Keratinocyte (primary cell): Measurements from ENCODE around the gene FGB. TPM values are rescaled to one million over a fixed set of nuclear protein-coding genes. Genes with fewer than 3 reads are reported as not detected.

ENCODE experiments used
- DNase-seq: peaks from one replicate; pipeline ENCODE4 v3.0.0-alpha.2; 2011; ENCODE audit warnings: low read depth, missing footprints, low spot score
- FAIRE-seq: peaks from 2 replicates; lab custom pipeline; 2011; peaks lifted over from hg19 to GRCh38; lab: Jason Lieb, UNC
- H2AFZ ChIP-seq: 2 replicates; pipeline ENCODE4 v1.6.0; 2012; ENCODE audit warnings: low read length, control low read depth, inconsistent platforms; ENCODE audit not compliant: control insufficient read depth
- H3K27ac ChIP-seq: 2 replicates; pipeline ENCODE4 v1.5.1; 2011; ENCODE audit warnings: low read length; ENCODE audit not compliant: control insufficient read depth, insufficient read depth
- H3K27me3 ChIP-seq: 3 replicates; pipeline ENCODE4 v1.6.0; 2011; ENCODE audit warnings: low read length; ENCODE audit not compliant: control insufficient read depth, insufficient read depth; ENCODE audit errors: extremely low read depth
- H3K36me3 ChIP-seq, 2 experiments: 2 replicates in 1 of 2; 3 replicates in 1 of 2; pipeline ENCODE4 v1.5.1; 2011; ENCODE audit warnings: low read length in 2 of 2, mild to moderate bottlenecking in 1 of 2; ENCODE audit not compliant: control insufficient read depth in 2 of 2, insufficient read depth in 2 of 2; ENCODE audit errors: extremely low read depth in 1 of 2
- H3K4me1 ChIP-seq: 3 replicates; pipeline ENCODE4 v1.5.1; 2011; ENCODE audit warnings: low read length; ENCODE audit not compliant: control insufficient read depth, insufficient read depth; ENCODE audit errors: extremely low read depth
- H3K4me2 ChIP-seq: 3 replicates; pipeline ENCODE4 v1.6.0; 2011; ENCODE audit warnings: low read depth, low read length; ENCODE audit not compliant: control insufficient read depth, insufficient read depth; ENCODE audit errors: extremely low read depth
- H3K4me3 ChIP-seq, 3 experiments: fragments of 200-600 bp in 1 of 3; sonication (generic) in 1 of 3; 2 replicates in 2 of 3; 3 replicates in 1 of 3; pipeline ENCODE4 v1.5.1; 2011 to 2016; ENCODE audit warnings: low read length in 3 of 3, mild to moderate bottlenecking in 3 of 3, control low read depth in 2 of 3, inconsistent platforms in 1 of 3, low read depth in 1 of 3, mixed read lengths in 1 of 3, mixed run types in 1 of 3, moderate library complexity in 1 of 3; ENCODE audit not compliant: control insufficient read depth in 2 of 3, insufficient read depth in 2 of 3; ENCODE audit errors: extremely low read depth in 1 of 3
- H3K79me2 ChIP-seq: 2 replicates; pipeline ENCODE4 v1.6.0; 2012; ENCODE audit warnings: low read length; ENCODE audit not compliant: control insufficient read depth, insufficient read depth
- H3K9ac ChIP-seq: 3 replicates; pipeline ENCODE4 v1.6.0; 2011; ENCODE audit warnings: low read length; ENCODE audit not compliant: control insufficient read depth, insufficient read depth; ENCODE audit errors: extremely low read depth
- H3K9me1 ChIP-seq: 3 replicates; pipeline ENCODE4 v1.6.0; 2011; ENCODE audit warnings: low read length; ENCODE audit not compliant: control insufficient read depth, insufficient read depth; ENCODE audit errors: extremely low read depth
- H3K9me3 ChIP-seq: 2 replicates; pipeline ENCODE4 v1.5.1; 2012; ENCODE audit warnings: low read depth, low read length; ENCODE audit not compliant: control insufficient read depth
- H4K20me1 ChIP-seq: 3 replicates; pipeline ENCODE4 v1.6.0; 2011; ENCODE audit warnings: low read length; ENCODE audit not compliant: control insufficient read depth, insufficient read depth; ENCODE audit errors: extremely low read depth
- CTCF ChIP-seq, 3 experiments: IDR thresholded peaks in 1 of 3; conservative IDR thresholded peaks in 1 of 3; optimal IDR thresholded peaks in 1 of 3; 2 replicates in 2 of 3; 3 replicates in 1 of 3; pipeline versions ENCODE3 to v1.5.1; 2011; ENCODE audit warnings: low read length in 3 of 3, mild to moderate bottlenecking in 3 of 3, moderate library complexity in 2 of 3, control low read depth in 1 of 3, inconsistent platforms in 1 of 3; ENCODE audit not compliant: insufficient read depth in 2 of 3; ENCODE audit errors: extremely low read depth in 1 of 3
- EZH2 ChIP-seq: IDR thresholded peaks from one replicate; pipeline ENCODE4 v1.6.1; 2012; ENCODE audit warnings: inconsistent platforms, mild to moderate bottlenecking, low read length, moderate library complexity
- dilution Hi-C: fragments of 300-500 bp; cut with MboI; formaldehyde crosslinking; loops from one replicate; pipeline ENCODE4 v1.7.0; 2020; ENCODE audit warnings: low sequenced_read_pairs; ENCODE audit not compliant: extremely low pct_ligation_motif_present
- polyA plus RNA-seq, 5 experiments: library from polyadenylated mRNA; depleted of rRNA in 3 of 5; stranded (reverse) in 3 of 5; stranded (forward) in 1 of 5; unstranded in 1 of 5; fragments of >200 nt; gene quantifications; 1 replicate in 1 of 5; 2 replicates in 3 of 5; 3 replicates in 1 of 5; pipeline versions ENCODE4 v1.2.1 to v1.2.3, GENCODE V29; 2011 to 2012; ENCODE audit warnings: missing spikeins in 2 of 5, low read depth in 1 of 5, low replicate concordance in 1 of 5

FGB gene
- polyA plus RNA-seq, 1 donor (not counting 4 experiments of a cell fraction or from before 2014, with no cell fraction given): not detected

- H3K9ac ChIP-seq: no peak overlapping the region
- no peak overlapping the region for H3K4me3 ChIP-seq
- peaks cover 7% of the 10 kb centered on the region for H3K4me1 ChIP-seq
- H3K4me2 ChIP-seq: no peak overlapping the region
- no peak overlapping the region for H2AFZ ChIP-seq
- no peaks in the 10 kb centered on the region for H3K36me3 ChIP-seq
- H3K9me3 ChIP-seq: no peaks in the 10 kb centered on the region
- no peaks in the 10 kb centered on the region for H4K20me1 ChIP-seq
- DNase-seq: no peak
- dilution Hi-C loops: no loop called here
- H3K9me1 ChIP-seq: no peaks in the 10 kb centered on the region
- FAIRE-seq: no peak
- no peak overlapping the region for H3K27ac ChIP-seq
- TF ChIP-seq EZH2: no peak
- TF ChIP-seq CTCF (optimal IDR thresholded peaks at IDR 0.05 in 1 of 3, IDR thresholded peaks at IDR 0.05 in 1 of 3, conservative IDR thresholded peaks at IDR 0.05 in 1 of 3; ENCODE audit: extremely low read depth in 1 of 3, insufficient read depth in 2 of 3, low read length in 3 of 3): no peak
- H3K79me2 ChIP-seq: no peaks in the 10 kb centered on the region
- no peaks in the 10 kb centered on the region for H3K27me3 ChIP-seq
These were observed 35.3 kb downstream of the FGB start for GRCh38 chr4:154597798-154598774.

GRCh38 chr4:154602404-154603020, 39.7 kb downstream of the FGB start:
- Histone ChIP-seq H2AFZ (no peak overlapping the region), H3K4me2 (no peak overlapping the region), H3K27me3 (no peaks in the 10 kb centered on the region), H4K20me1 (no peaks in the 10 kb centered on the region), H3K9me1 (no peaks in the 10 kb centered on the region), H3K36me3 (no peaks in the 10 kb centered on the region), H3K4me3 (no peak overlapping the region), H3K9me3 (no peaks in the 10 kb centered on the region), H3K4me1 (peaks cover 14% of the 10 kb centered on the region), H3K79me2 (no peaks in the 10 kb centered on the region), H3K27ac (no peak overlapping the region), H3K9ac (no peak overlapping the region)
- TF ChIP-seq CTCF (optimal IDR thresholded peaks at IDR 0.05 in 1 of 3, IDR thresholded peaks at IDR 0.05 in 1 of 3, conservative IDR thresholded peaks at IDR 0.05 in 1 of 3; ENCODE audit: extremely low read depth in 1 of 3, insufficient read depth in 2 of 3, low read length in 3 of 3) (no peak), EZH2 (no peak)
- DNase-seq: no peak
- no peak for FAIRE-seq
- dilution Hi-C loops: no loop called here
